ENCODE results near the gene ARHGAP33.

ARHGAP33 gene

GRCh38 chr19:35775298-35776101 is at the start of gene ARHGAP33:
Gene ARHGAP33, plus strand, starts transcription at chr19:35775564. Its CDS starts 95 bp downstream, at chr19:35775659.
- DNase-seq (ENCODE audit: low read depth): peak; percentile 99

GRCh38 chr19:35727053-35727955 is 48.1 kb upstream of the ARHGAP33 start:
- no peak for DNase-seq (ENCODE audit: low read depth)

- DNase-seq (ENCODE audit: low read depth): no peak
Observed at GRCh38 chr19:35727956-35728706, 47.2 kb upstream of the ARHGAP33 start.

- DNase-seq (ENCODE audit: low read depth): no peak
Observed at GRCh38 chr19:35729021-35729420, 46.3 kb upstream of the ARHGAP33 start.

- DNase-seq (ENCODE audit: low read depth): no peak
Observed at GRCh38 chr19:35729763-35730162, 45.6 kb upstream of the ARHGAP33 start.

GRCh38 chr19:35730326-35730725 is 45.0 kb upstream of the ARHGAP33 start:
- DNase-seq (ENCODE audit: low read depth): no peak

GRCh38 chr19:35731353-35731752 is 44.0 kb upstream of the ARHGAP33 start:
- no peak for DNase-seq (ENCODE audit: low read depth)

- DNase-seq (ENCODE audit: low read depth): no peak
Observed at GRCh38 chr19:35731779-35732405, 43.5 kb upstream of the ARHGAP33 start.

GRCh38 chr19:35732540-35733179 is 42.7 kb upstream of the ARHGAP33 start:
- no peak for DNase-seq (ENCODE audit: low read depth)

- no peak for DNase-seq (ENCODE audit: low read depth)
Observed at GRCh38 chr19:35733180-35734125, 41.9 kb upstream of the ARHGAP33 start.

GRCh38 chr19:35734273-35734672 is 41.1 kb upstream of the ARHGAP33 start:
- no peak for DNase-seq (ENCODE audit: low read depth)

- DNase-seq (ENCODE audit: low read depth): no peak
Observed at GRCh38 chr19:35734889-35735288, 40.5 kb upstream of the ARHGAP33 start.

GRCh38 chr19:35736913-35737886 is 38.2 kb upstream of the ARHGAP33 start:
- DNase-seq (ENCODE audit: low read depth): no peak

- DNase-seq (ENCODE audit: low read depth): no peak
Observed at GRCh38 chr19:35738021-35738886, 37.1 kb upstream of the ARHGAP33 start.

GRCh38 chr19:35738887-35739229 is 36.5 kb upstream of the ARHGAP33 start:
- DNase-seq (ENCODE audit: low read depth): no peak

GRCh38 chr19:35739275-35740107 is 35.9 kb upstream of the ARHGAP33 start:
- no peak for DNase-seq (ENCODE audit: low read depth)

- no peak for DNase-seq (ENCODE audit: low read depth)
Observed at GRCh38 chr19:35740108-35740422, 35.3 kb upstream of the ARHGAP33 start.

All from stimulated activated CD8-positive, alpha-beta memory T cell treated with anti-CD3 and anti-CD28 coated beads, Interleukin-15, amount 100 ng/mL, for 1 hour (primary cell).